Activated naive CD4-positive, alpha-beta T cell treated with anti-CD3 and anti-CD28 coated beads, Interleukin-2, amount 50 U/mL, for 24 hours (primary cell): ENCODE data around the gene DGKQ.

Experiments
- H3K27ac Mint-ChIP-seq: one replicate; pipeline ENCODE4 v1.8.0; 2021; ENCODE audit warnings: mild to moderate bottlenecking, mixed read lengths
- H3K27me3 Mint-ChIP-seq: one replicate; pipeline ENCODE4 v1.8.0; 2021; ENCODE audit warnings: mixed read lengths
- H3K36me3 Mint-ChIP-seq: one replicate; pipeline ENCODE4 v1.8.0; 2021; ENCODE audit warnings: mixed read lengths
- H3K4me1 Mint-ChIP-seq: one replicate; pipeline ENCODE4 v1.8.0; 2021; ENCODE audit warnings: mixed read lengths
- H3K4me3 Mint-ChIP-seq: one replicate; pipeline ENCODE4 v1.8.0; 2021; ENCODE audit warnings: mild to moderate bottlenecking, mixed read lengths
- H3K9me3 Mint-ChIP-seq: one replicate; pipeline ENCODE4 v1.8.0; 2021; ENCODE audit warnings: mixed read lengths

Gene DGKQ

DNA sequence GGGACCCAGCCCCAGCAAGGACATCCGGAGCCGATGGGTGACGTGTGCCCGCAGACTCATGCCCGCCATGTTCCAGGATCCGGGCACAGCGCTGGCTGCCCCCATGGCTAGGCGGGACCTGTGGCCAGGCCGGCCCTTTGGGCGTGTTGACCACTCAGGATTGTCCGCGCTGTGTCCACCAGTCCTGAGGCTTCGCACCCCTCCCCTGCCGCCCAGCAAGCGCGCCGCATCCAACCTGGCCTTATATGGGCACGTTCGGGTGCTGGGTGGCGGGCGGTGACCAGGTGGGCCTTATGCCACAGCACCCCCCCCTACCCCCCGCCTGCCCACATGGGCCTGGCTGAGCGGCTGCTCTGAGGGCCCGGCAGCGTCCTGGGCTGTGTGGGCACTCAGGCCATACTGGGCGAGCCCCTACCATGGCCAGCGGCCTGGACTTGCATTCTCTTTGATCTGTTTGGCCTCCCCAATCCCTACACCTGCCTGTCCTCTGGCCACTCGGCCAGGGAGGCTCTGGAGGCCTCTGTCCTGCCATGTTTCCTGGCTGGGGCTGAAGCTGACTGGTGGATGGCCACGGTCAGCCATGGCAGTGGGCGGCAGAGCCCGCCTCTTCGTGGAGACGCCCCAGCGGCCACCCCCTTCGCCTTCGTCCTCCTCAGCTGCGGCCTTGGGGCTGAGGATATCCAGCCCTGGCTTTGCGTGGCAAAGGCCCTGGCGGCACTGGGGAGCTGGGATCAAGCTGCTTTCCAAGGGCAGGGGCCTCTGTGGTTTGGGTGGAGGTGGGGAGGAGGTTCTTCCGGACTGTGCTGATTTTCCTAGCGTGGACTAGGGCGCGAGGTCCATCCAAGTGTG, 40.1 kb upstream of the DGKQ start:
- Mint-ChIP-seq H3K4me1 (peaks cover 12% of the 10 kb centered on the region), H3K36me3 (no peaks in the 10 kb centered on the region), H3K27me3 (peaks cover 5% of the 10 kb centered on the region), H3K4me3 (peak overlapping the region; percentile 23), H3K27ac (no peak overlapping the region), H3K9me3 (no peaks in the 10 kb centered on the region)

DNA sequence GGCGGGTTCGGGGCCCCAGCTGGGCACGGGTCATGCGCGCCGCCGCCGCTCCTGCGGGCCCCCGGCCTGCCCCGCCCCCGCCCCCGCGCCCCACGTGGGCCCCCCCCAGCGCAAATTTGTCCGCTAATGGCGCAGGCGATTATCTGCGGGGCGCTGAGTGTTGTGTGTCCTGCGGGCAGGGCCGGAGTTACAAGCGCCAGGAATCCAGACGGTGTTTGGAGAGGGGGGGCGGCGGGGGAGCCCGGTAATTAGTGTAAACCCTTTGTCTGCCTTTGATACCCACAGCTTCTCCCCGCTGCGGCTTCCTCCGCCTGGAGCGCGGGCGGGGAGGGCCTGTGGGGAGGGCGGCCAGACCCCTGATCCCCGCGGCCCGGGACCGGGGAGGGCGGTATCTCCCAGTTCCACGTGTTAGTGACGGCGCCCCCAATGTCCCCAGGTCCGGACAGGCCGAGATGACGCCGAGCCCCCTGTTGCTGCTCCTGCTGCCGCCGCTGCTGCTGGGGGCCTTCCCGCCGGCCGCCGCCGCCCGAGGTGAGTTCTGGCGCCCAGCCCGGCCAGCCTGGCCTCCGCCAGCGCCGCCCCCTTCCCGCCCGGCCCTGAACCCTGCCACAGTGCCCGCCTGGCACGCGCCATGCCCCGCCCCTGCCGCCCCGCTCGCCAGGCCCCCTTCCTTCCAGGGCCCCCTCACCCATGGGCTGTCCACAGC, 38.8 kb upstream of the DGKQ start:
- peak overlapping the region; percentile 58 for H3K4me3 Mint-ChIP-seq
- H3K4me1 Mint-ChIP-seq, result peaks cover 12% of the 10 kb centered on the region
- H3K36me3 Mint-ChIP-seq, result no peaks in the 10 kb centered on the region
- H3K27ac Mint-ChIP-seq, result no peak overlapping the region
- no peaks in the 10 kb centered on the region for H3K9me3 Mint-ChIP-seq
- peaks cover 12% of the 10 kb centered on the region for H3K27me3 Mint-ChIP-seq

DNA sequence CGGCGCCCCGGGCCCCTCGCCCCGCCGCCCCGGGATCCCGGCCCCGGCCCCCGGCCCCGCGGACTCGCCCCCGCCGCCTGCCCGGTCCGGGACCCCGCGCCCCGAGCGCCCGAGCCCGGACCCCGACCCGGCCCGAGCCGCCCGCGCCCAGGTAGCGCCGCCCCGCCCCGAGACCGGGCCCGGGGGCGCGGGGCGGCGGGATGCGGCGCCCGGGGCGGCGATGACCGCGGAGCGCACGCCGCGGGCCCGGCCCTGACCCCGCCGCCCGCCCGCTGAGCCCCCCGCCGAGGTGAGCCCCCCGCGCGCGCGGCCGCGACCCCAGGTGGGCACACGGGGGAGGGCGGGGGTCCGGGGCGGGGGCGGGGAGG, 38.3 kb upstream of the DGKQ start:
- Mint-ChIP-seq H3K9me3 (no peaks in the 10 kb centered on the region), H3K4me1 (peaks cover 12% of the 10 kb centered on the region), H3K27ac (no peak overlapping the region), H3K4me3 (no peak overlapping the region), H3K27me3 (peaks cover 17% of the 10 kb centered on the region), H3K36me3 (no peaks in the 10 kb centered on the region)

DNA sequence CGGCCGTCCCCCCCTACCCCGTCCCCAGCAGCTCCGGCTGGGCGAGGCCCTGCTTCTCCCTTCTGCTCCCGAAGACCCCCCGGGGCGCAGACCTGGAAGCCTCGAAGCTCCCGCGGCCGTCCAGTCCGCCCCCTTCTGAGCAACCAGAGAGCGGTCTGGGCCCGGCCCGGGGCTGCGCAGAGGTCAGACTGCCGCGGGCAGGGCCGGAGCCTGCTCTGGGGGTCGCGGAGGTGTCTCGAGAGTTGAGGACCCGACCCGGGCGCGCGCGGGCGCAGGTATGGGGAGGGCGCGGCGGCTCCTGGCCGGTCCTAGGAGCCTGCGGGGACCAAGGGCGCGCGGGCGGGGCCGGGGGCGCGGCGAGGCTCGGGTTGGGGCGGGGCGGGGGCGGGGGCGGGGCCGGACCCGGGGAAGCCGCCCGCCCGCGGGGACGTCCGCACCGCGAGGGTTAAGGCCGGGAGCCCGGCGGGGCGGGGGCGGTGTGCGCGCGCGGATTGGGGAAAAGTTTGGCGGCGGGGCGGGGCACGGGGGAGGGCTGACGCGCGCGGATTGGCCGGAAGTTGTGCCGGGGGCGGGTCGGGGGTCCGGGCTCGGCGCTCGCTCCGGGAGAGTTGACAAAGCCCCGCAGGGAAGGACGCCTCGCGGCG, 37.8 kb upstream of the DGKQ start, which contains the start of gene FGFRL1:
Gene FGFRL1, plus strand, starts transcription at position 605 of the 644 bp plus-strand sequence. CDS start 860 bp downstream, outside the sequence.
- peaks cover 20% of the 10 kb centered on the region for H3K27me3 Mint-ChIP-seq
- H3K36me3 Mint-ChIP-seq, result no peaks in the 10 kb centered on the region
- H3K27ac Mint-ChIP-seq, result peak within 1 kb of the TSS; percentile 72
- peaks cover 12% of the 10 kb centered on the region for H3K4me1 Mint-ChIP-seq
- no peaks in the 10 kb centered on the region for H3K9me3 Mint-ChIP-seq
- H3K4me3 Mint-ChIP-seq, result peak within 1 kb of the TSS; percentile 88

DNA sequence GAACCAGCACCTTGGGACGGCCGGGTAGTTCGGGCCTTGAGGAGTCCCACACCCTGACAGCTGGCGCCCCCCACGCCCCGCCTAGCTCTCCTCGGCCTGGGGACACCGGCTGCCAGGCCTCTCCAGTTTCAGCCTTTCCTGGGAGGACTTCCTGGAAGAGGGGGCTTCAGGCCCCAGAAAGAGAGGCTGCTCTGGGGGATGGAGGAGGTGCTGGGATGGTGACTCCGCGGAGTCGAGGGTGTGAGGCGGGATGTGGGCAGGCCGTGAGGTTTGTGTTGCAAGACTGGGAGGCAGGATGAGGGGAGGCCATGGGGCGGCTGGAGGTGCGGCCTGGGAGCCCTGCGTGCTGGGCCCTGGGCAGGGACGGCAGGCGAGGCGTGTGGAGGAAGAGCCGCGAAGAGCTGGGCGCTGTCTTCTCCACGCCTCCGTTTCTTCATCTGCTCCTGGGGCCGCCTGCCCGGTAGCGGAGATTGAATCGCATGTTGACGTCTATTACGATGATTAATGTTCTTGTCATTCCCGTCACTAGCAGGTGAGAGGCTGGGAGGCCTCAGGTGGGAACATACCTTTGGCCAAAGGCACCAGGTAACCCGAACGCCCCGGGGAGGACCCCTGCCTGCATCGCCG, 37.1 kb upstream of the DGKQ start:
- H3K27me3 Mint-ChIP-seq, result peaks cover 23% of the 10 kb centered on the region
- no peaks in the 10 kb centered on the region for H3K9me3 Mint-ChIP-seq
- peaks cover 12% of the 10 kb centered on the region for H3K4me1 Mint-ChIP-seq
- peak overlapping the region; percentile 88 for H3K4me3 Mint-ChIP-seq
- H3K36me3 Mint-ChIP-seq, result no peaks in the 10 kb centered on the region
- peak overlapping the region; percentile 72 for H3K27ac Mint-ChIP-seq

DNA sequence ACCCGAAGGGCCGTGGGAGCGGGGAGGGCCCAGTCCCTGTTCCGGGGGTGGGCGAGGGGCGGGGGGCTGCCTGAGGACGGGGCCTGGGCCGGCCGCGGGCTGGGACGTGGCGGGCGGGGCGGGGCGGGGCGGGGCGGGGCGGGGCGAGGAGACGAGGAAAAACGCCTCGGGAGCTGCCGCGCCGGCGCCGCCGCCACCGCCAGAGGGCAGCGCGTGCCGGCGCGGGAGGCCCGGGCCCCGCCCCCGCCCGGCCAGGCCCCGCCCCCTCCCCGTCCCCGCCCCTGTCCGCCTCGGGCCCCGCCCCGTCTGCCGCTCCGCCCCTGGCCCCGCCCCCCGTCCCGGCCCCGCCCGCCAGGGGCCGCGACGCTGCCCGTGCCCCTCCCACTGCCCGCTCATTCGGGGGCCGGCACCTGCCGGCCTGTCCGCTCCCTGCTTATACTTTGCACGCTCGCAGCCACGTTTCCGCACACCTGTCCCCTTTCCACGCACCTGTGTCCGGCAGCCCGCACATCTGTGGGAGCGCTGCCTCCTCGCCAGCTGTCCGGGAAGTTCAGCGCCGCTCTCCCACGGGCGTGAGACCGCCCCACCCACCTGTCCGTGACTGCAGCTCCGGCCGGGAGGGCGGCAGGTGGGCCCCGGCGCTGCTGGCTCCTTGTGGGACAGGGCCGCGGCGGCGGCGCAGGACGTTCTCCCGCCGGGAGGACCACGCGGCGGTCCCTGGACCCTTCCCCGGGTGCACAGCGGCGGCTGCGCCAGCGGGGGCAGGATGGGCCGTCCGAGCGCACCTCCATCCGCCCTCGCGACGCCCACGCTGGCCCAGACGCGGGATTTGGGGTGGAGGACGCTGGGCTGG, 36.4 kb upstream of the DGKQ start:
- Mint-ChIP-seq H3K27me3 (peaks cover 24% of the 10 kb centered on the region), H3K36me3 (no peaks in the 10 kb centered on the region), H3K4me3 (peak overlapping the region; percentile 88), H3K9me3 (no peaks in the 10 kb centered on the region), H3K27ac (no peak overlapping the region), H3K4me1 (peaks cover 12% of the 10 kb centered on the region)

DNA sequence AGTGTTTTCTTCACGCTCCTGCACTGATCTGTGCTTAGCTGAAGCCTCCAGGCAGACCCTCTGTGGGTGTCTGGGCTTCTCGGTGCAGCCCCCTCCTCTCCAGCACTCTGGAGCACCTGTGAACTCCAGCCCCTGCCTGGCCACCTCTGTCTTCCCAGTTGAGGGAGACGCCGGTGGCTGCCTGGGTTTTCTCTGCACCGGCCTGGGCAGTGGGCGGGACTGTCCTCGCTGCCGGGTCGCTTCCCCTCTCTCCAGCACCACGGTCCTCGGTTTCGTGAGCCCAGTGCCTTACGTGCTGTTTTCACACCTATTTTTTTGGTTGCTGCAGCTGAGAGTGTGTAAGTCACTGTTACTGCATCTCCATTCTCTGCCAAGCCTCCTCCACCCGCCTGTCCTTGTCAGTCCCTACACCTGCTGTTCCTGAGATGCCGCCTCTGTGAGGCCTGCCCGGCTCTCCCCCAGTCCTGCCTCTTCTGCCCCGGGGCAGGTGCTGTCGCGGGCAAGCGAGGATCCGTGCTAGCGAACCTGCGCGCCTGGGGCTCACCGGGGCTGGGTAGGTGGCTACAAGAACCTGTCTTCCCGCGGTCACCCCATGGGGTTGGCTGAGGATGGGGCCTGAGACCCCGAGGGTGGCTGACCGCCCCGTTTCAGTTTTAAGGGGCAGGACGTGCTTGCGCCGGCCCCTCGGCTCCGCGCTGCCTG, 35.6 kb upstream of the DGKQ start:
- Mint-ChIP-seq H3K4me1 (peaks cover 10% of the 10 kb centered on the region), H3K4me3 (peak overlapping the region; percentile 77), H3K36me3 (no peaks in the 10 kb centered on the region), H3K27ac (no peak overlapping the region), H3K27me3 (peaks cover 27% of the 10 kb centered on the region), H3K9me3 (no peaks in the 10 kb centered on the region)

DNA sequence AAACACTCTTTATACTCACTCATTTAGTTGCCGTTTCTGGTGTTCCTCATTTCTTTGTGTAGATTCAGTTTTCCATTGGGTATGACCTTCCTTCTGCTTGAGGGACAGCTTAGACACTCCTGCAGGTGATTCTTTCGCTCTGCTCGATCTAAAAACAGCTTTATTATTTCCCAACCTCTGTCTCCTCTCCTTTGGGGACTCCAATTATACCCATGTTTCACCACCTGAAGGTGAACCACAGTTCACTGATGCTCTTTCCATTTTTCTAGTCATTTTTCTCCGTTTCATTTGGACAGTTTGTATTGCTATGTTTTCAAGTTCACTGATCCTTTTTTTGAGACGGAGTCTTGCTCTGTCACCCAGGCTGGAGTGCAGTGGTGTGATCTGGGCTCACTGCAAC, 33.5 kb upstream of the DGKQ start:
- H3K9me3 Mint-ChIP-seq, result no peaks in the 10 kb centered on the region
- no peak overlapping the region for H3K4me3 Mint-ChIP-seq
- peaks cover 31% of the 10 kb centered on the region for H3K27me3 Mint-ChIP-seq
- peaks cover 5% of the 10 kb centered on the region for H3K4me1 Mint-ChIP-seq
- H3K36me3 Mint-ChIP-seq, result no peaks in the 10 kb centered on the region
- no peak overlapping the region for H3K27ac Mint-ChIP-seq

DNA sequence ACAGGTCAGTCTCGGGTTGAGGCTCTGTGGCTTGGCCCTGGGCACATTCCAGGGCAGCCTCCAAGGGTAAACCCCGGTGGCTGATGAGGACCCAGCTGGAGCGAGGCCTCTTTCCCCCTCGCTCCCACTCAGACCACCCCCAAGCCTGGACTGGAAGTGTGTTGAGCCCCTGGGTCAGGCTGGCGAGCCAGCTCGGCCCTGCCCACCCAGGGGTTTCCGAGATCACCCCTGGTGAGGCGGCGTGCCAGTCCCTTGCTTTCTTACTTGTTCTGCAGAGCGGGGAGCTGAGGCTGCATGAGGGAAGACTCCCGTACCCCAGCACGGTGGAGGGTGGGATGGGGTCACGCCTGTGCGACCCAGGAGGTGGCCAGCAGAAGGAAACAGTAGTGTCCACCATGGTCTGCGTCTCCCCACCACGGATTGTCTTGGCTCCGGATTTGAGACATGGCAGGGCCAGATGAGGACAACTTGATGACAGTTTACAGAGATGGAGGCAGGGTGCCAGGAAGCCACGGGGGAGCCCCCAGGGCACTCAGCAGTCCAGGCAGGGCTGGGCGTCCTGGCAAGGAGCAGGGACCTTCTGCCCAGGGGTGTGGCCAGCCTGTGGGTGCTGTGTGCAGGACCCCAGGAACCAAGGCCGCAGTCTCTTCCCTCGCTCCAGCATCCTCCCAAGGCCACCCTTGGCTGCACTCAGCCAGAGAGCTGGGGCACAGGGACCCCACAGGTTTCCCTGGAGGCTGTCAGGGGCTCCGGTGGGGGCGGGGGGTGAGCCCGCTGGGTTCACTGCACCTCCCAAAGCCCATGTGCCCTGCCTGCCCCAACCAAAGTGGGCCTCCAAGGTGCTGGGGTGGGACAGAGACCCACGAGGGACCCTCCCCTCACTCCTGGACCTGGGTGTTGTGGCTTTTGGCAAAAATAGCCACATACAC, 31.5 kb upstream of the DGKQ start:
- Mint-ChIP-seq H3K27ac (no peak overlapping the region), H3K36me3 (no peaks in the 10 kb centered on the region), H3K4me1 (no peaks in the 10 kb centered on the region), H3K9me3 (no peaks in the 10 kb centered on the region), H3K27me3 (peaks cover 34% of the 10 kb centered on the region), H3K4me3 (no peak overlapping the region)

DNA sequence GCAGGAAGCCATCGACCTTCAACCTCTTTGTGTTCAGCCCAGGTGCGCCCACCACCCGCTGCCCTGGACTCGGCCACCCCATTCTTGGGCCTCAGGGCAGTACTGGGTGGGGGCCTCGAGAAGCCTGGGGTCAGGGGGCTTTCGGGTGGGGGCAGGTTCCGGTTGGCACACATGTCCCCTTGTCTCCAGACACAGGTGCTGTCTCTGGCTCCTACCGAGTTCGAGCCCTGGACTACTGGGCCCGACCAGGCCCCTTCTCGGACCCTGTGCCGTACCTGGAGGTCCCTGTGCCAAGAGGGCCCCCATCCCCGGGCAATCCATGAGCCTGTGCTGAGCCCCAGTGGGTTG, 30.7 kb upstream of the DGKQ start:
- Mint-ChIP-seq H3K27me3 (peaks cover 36% of the 10 kb centered on the region), H3K27ac (no peak overlapping the region), H3K4me3 (no peak overlapping the region), H3K9me3 (no peaks in the 10 kb centered on the region), H3K4me1 (peaks cover 3% of the 10 kb centered on the region), H3K36me3 (no peaks in the 10 kb centered on the region)

DNA sequence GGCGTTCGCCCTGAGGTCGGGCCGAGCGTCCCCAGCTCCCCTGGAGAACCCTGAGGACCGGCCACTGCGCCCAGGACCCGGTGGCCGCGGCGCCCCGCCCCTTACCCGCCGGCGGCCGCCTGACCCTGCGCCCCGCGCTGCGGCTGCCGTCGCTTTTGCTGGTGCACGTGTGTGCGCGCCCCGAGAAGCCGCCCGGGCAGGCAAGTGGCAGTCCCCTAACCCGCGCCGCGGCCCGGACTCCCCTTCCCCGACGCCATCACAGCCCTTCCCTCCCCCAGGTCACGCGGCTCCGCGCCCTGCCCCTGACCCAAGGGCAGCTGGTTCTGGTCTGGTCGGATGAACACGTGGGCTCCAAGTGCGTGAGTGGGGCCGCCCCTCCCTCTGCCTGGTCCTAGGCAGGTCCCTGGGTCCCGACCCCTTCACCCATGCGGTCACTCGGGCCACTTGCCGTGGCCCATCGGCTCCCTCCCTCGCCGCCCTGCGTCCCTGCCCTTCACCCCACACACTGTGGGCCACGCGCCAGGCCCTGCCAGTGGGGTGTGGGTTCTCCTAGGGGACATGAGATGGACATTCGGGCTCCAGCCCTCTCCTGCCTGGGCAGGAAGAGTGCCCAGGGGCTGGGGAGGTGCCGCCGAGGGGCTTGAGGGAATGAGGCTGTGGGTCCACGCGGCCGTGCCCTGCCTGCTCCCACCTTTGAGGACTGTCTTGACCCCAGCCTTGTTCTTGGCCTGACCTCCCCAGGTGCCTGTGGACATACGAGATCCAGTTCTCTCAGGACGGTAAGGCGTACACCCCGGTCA, 30.1 kb upstream of the DGKQ start:
- H3K4me3 Mint-ChIP-seq, result no peak overlapping the region
- H3K27me3 Mint-ChIP-seq, result peaks cover 34% of the 10 kb centered on the region
- no peaks in the 10 kb centered on the region for H3K36me3 Mint-ChIP-seq
- H3K9me3 Mint-ChIP-seq, result no peaks in the 10 kb centered on the region
- no peak overlapping the region for H3K27ac Mint-ChIP-seq
- H3K4me1 Mint-ChIP-seq, result peaks cover 5% of the 10 kb centered on the region

DNA sequence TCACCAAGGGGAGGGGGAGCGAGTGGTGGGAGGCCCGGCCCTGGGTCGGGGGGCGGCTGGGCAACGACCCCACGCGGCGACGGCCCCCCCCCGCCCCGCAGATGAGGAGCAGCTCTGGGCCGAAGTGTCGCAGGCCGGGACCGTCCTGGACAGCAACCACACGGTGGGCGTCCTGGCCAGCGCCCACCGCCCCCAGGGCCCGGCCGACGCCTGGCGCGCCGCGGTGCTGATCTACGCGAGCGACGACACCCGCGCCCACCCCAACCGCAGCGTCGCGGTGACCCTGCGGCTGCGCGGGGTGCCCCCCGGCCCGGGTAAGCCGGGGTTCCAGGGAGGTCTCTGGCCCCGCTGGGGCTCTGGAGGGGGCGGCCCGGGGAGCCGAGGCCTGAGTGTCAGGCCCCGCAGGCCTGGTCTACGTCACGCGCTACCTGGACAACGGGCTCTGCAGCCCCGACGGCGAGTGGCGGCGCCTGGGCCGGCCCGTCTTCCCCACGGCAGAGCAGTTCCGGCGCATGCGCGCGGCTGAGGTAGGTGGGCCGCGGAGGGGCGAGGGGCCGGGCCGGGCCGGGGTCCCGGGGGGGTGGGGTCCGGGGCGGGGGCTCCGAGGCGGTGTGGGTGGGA, 29.4 kb upstream of the DGKQ start:
- Mint-ChIP-seq H3K9me3 (no peaks in the 10 kb centered on the region), H3K4me1 (peaks cover 12% of the 10 kb centered on the region), H3K4me3 (no peak overlapping the region), H3K27ac (no peak overlapping the region), H3K36me3 (no peaks in the 10 kb centered on the region), H3K27me3 (peaks cover 31% of the 10 kb centered on the region)
